Vagina (tissue), 2 donors: Measurements from ENCODE around the gene MAGI3. TPM values are rescaled to one million over a fixed set of nuclear protein-coding genes. Genes with fewer than 3 reads are reported as not detected.

Experiments used
- DNase-seq, 2 donors: peaks; one replicate each; pipeline ENCODE4 v3.0.0-alpha.2; 2017; ENCODE audit errors: extremely low spot score in 2 of 2
- H3K27ac ChIP-seq: fragments of 200-600 bp; sonication (generic); one replicate; pipeline ENCODE4 v1.5.1; 2019
- H3K27me3 ChIP-seq: fragments of 200-600 bp; sonication (generic); one replicate; pipeline ENCODE4 v1.5.1; 2019
- H3K36me3 ChIP-seq, 2 donors: fragments of 200-600 bp; sonication (generic); one replicate each; pipeline ENCODE4 v1.5.1; 2017 to 2019
- H3K4me1 ChIP-seq: fragments of 200-600 bp; sonication (generic); one replicate; pipeline ENCODE4 v1.5.1; 2019
- H3K4me3 ChIP-seq, 2 donors: fragments of 200-600 bp; sonication (generic); 1 replicate in 1 of 2; 2 replicates in 1 of 2; pipeline ENCODE4 v1.5.1; 2016 to 2019
- H3K9me3 ChIP-seq: fragments of 200-600 bp; sonication (generic); one replicate; pipeline ENCODE4 v1.5.1; 2019
- POLR2A ChIP-seq, 2 donors: fragments of 450-650 bp; IDR thresholded peaks; one replicate each; pipeline ENCODE4 v1.6.1; 2017; ENCODE audit warnings: antibody characterized with exemption in 2 of 2, mild to moderate bottlenecking in 2 of 2, moderate library complexity in 2 of 2
- POLR2AphosphoS5 ChIP-seq, 2 donors: sonication (generic); formaldehyde crosslinking; IDR thresholded peaks; one replicate each; pipeline ENCODE4 v1.9.0; 2017; ENCODE audit warnings: antibody characterized with exemption in 2 of 2, mild to moderate bottlenecking in 2 of 2, low read depth in 1 of 2; ENCODE audit not compliant: insufficient read depth in 1 of 2
- intact Hi-C: fragments of 100-400 bp; cut with DNase I; formaldehyde crosslinking; loops from one replicate; pipeline ENCODE4 v1.15.1; 2023
- total RNA-seq: library from RNA; depleted of rRNA; stranded (reverse); fragments of >200 nt; gene quantifications from one replicate; pipeline ENCODE4 v1.2.3, GENCODE V29; 2016
- TF ChIP-seq, protein P1 (sequence below), 3 experiments: fragments of 450-650 bp in 2 of 3; fragments of 200-600 bp in 1 of 3; sonication (generic) in 1 of 3; IDR thresholded peaks; one replicate each; pipeline ENCODE4 v1.5.1; 2017 to 2019; ENCODE audit warnings: antibody characterized with exemption in 3 of 3, mild to moderate bottlenecking in 2 of 3, moderate library complexity in 2 of 3

Gene MAGI3
- total RNA-seq, 1 donor from 2014 or later = 18.4 TPM

DNA sequence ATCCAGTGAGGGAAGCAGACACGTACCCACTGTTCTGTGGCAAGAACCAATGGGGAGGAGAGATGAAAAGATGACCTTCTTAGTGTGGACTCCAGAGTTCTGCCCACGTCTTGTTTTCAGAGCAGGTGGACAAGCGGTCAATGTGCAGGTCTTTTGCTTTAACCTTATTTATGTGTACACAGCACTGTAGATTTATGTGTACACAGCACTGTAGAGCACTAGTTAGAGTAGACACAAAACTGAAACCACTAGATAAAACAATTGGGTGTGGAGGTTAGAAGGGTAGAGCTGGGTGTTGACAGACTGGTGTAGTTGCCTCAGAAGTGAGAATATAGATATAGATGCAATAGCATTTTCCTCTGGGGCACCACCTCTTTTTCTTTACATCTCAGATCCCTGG lies 150.0 kb downstream of the MAGI3 start:
- TF ChIP-seq, protein P1, sequence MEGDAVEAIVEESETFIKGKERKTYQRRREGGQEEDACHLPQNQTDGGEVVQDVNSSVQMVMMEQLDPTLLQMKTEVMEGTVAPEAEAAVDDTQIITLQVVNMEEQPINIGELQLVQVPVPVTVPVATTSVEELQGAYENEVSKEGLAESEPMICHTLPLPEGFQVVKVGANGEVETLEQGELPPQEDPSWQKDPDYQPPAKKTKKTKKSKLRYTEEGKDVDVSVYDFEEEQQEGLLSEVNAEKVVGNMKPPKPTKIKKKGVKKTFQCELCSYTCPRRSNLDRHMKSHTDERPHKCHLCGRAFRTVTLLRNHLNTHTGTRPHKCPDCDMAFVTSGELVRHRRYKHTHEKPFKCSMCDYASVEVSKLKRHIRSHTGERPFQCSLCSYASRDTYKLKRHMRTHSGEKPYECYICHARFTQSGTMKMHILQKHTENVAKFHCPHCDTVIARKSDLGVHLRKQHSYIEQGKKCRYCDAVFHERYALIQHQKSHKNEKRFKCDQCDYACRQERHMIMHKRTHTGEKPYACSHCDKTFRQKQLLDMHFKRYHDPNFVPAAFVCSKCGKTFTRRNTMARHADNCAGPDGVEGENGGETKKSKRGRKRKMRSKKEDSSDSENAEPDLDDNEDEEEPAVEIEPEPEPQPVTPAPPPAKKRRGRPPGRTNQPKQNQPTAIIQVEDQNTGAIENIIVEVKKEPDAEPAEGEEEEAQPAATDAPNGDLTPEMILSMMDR (IDR thresholded peaks at IDR 0.05) = no peak
- TF ChIP-seq POLR2A (IDR thresholded peaks at IDR 0.05) = no peak
- Histone ChIP-seq H3K27ac (no peak overlapping the region), H3K27me3 (no peaks in the 10 kb centered on the region), H3K9me3 (no peaks in the 10 kb centered on the region), H3K4me1 (peaks cover 14% of the 10 kb centered on the region), H3K4me3 (no peak overlapping the region), H3K36me3 (no peaks in the 10 kb centered on the region)
- no peak for DNase-seq
- intact Hi-C loops = no loop called here

DNA sequence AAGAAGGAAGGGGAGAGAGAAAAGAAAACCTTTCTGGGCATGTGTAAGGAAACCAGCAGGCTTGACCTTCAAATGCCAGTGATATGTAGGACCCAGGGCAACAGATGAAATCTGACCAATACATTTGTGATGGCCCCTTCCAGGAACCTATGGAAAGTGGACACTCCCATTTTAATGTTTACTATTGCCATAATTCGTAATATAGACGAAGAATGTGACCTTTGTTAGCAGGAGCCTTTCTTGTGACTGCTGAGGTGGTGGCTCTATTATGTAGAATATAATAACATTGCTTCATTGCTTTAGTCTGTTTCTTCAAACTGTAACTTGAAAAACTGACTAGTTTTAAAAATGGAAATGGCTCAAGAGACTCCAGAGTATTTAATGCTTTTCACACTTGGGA lies 150.8 kb downstream of the MAGI3 start:
- no peak overlapping the region for H3K4me3 ChIP-seq
- no peaks in the 10 kb centered on the region for H3K9me3 ChIP-seq
- H3K4me1 ChIP-seq = peaks cover 14% of the 10 kb centered on the region
- TF ChIP-seq, protein P1 (IDR thresholded peaks at IDR 0.05) = no peak
- intact Hi-C loops = no loop called here
- no peaks in the 10 kb centered on the region for H3K27me3 ChIP-seq
- no peak for DNase-seq
- H3K36me3 ChIP-seq = no peaks in the 10 kb centered on the region
- no peak overlapping the region for H3K27ac ChIP-seq

DNA sequence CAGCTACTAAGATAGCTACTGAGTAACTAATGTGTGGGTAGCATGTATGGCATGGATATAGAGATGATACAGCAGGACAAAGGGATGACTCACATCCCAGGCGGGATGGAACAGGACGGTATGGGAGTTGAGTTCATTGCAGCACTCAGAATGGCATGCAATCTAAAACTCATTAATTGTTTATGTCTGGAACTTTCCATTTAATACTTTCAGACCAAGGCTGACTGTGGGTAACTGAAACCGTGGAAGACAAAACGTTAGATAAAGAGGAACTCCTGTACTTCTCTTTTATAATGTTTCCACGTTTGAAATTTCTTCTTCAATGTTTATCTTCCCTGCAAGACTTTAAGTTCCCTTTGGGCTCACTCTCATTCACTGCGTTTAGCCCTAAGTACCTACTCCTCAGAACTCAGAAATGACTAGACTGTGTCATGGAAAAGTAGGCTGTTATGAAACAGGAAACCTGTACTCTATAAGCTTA lies 151.9 kb downstream of the MAGI3 start:
- DNase-seq = no peak
- no peaks in the 10 kb centered on the region for H3K36me3 ChIP-seq
- TF ChIP-seq POLR2A (IDR thresholded peaks at IDR 0.05) (no peak), POLR2AphosphoS5 (IDR thresholded peaks at IDR 0.05; ENCODE audit: insufficient read depth in 1 of 2, low read depth in 1 of 2) (peak in 1 of 2 donors; percentile 31)
- H3K4me1 ChIP-seq = peaks cover 3% of the 10 kb centered on the region
- H3K27ac ChIP-seq = no peak overlapping the region
- no peaks in the 10 kb centered on the region for H3K27me3 ChIP-seq
- H3K4me3 ChIP-seq = no peak overlapping the region
- intact Hi-C loops = no loop called here
- H3K9me3 ChIP-seq = no peaks in the 10 kb centered on the region

DNA sequence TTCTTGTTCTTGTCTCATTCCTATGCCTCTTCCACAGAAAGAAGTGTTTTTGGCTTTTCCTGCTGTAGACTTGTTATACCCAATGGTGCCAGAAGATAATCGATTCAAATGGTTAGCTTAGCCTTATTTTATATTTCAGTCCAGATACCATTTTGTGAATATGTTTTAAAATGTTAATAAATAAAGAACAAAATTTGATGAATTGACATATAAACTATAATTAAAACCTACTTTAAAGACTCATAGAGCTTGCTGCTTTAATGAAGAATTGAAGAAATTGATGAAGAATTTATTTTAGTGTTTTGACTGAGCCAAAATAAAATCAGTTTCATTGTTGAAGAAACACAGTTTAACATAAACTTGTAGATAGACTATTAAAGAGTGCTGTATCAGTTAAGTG lies 152.8 kb downstream of the MAGI3 start:
- intact Hi-C loops = no loop called here
- Histone ChIP-seq H3K36me3 (no peaks in the 10 kb centered on the region), H3K27me3 (no peaks in the 10 kb centered on the region), H3K4me3 (no peak overlapping the region), H3K27ac (no peak overlapping the region), H3K9me3 (no peaks in the 10 kb centered on the region), H3K4me1 (no peaks in the 10 kb centered on the region)
- no peak for DNase-seq
- no peak for TF ChIP-seq POLR2AphosphoS5 (IDR thresholded peaks at IDR 0.05; ENCODE audit: insufficient read depth in 1 of 2, low read depth in 1 of 2)
- no peak for TF ChIP-seq POLR2A (IDR thresholded peaks at IDR 0.05)
- TF ChIP-seq, protein P1 (IDR thresholded peaks at IDR 0.05) = no peak

DNA sequence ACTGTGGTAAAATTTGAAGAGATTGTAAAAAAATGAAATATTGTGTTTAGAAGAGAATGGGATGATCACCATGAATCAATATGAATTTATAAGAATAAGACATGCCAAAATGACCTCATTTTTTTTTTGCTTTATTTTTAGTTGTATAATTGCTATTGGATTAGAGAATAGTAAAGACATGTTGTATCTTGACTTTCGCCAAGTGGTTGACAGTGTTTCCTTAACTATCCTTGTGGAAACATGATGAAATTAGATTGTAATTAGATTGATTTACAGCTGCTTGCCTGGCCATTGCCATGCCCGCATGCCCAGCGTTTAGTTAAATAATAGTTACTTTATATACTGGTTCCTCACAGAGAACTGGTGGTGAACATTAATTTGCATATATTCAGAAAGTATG lies 154.9 kb downstream of the MAGI3 start:
- Histone ChIP-seq H3K36me3 (no peaks in the 10 kb centered on the region), H3K27me3 (no peaks in the 10 kb centered on the region), H3K27ac (no peak overlapping the region), H3K4me3 (no peak overlapping the region), H3K9me3 (no peaks in the 10 kb centered on the region), H3K4me1 (no peaks in the 10 kb centered on the region)
- intact Hi-C loops = no loop called here
- no peak for DNase-seq
- TF ChIP-seq POLR2AphosphoS5 (IDR thresholded peaks at IDR 0.05; ENCODE audit: insufficient read depth in 1 of 2, low read depth in 1 of 2) (no peak), POLR2A (IDR thresholded peaks at IDR 0.05) (no peak)
- TF ChIP-seq, protein P1 (IDR thresholded peaks at IDR 0.05) = no peak

DNA sequence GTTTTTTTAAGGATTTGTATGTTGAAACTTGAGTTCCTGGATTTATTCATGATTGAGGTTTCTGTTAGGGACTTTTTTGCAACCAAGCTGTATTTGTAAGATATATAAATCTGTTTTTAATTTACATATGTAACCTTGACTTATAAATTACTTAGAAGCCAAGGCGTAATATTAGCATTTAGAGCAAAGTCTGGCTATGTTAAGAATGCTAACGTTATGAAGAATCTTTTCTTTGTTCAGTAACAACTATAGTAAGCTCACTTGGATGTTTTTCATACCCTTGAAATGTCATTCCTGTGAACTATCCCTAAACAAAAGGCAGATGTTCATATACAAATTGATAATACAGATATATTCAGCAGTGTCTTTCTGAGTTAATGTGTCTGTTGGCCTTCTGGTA lies 155.3 kb downstream of the MAGI3 start:
- Histone ChIP-seq H3K36me3 (no peaks in the 10 kb centered on the region), H3K27me3 (no peaks in the 10 kb centered on the region), H3K27ac (no peak overlapping the region), H3K4me1 (no peaks in the 10 kb centered on the region), H3K9me3 (no peaks in the 10 kb centered on the region), H3K4me3 (no peak overlapping the region)
- DNase-seq = no peak
- no peak for TF ChIP-seq POLR2A (IDR thresholded peaks at IDR 0.05)
- TF ChIP-seq, protein P1 (IDR thresholded peaks at IDR 0.05) = no peak
- TF ChIP-seq POLR2AphosphoS5 (IDR thresholded peaks at IDR 0.05; ENCODE audit: insufficient read depth in 1 of 2, low read depth in 1 of 2) = no peak
- intact Hi-C loops = no loop called here
